GM12875 (cell line): ENCODE measurements around the gene FZR1.

Source experiments
- H3K4me3 ChIP-seq: one replicate; pipeline ENCODE4 v1.5.1; 2011; ENCODE audit warnings: low read depth, low read length, control low read depth
- TF ChIP-seq, protein P1 (sequence below): IDR thresholded peaks from 2 replicates; pipeline ENCODE4 v1.5.1; 2011; ENCODE audit warnings: low read depth, mild to moderate bottlenecking, control low read depth, inconsistent platforms, low read length, moderate library complexity, borderline replicate concordance; ENCODE audit not compliant: insufficient read depth

FZR1 gene

DNA sequence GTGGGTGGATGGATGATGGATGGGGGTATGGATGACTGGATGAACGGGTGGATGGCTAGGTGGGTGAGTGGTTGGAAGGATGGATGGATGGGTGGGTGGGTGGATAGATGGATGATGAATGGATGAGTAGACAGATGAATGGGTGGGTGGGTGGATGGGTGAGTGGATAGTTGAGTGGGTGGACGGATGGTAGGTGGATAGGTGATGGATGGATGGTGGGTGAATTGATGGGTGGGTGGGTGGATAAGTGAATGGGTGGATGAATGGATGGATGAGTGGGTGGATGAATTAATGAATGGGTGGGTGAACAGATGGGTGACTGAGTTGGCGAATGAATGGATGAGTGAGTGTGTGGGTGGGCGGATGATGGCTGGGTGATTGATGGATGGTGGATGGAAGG is 30.7 kb upstream of the FZR1 start:
- H3K4me3 ChIP-seq = no peak overlapping the region
- TF ChIP-seq, protein P1, sequence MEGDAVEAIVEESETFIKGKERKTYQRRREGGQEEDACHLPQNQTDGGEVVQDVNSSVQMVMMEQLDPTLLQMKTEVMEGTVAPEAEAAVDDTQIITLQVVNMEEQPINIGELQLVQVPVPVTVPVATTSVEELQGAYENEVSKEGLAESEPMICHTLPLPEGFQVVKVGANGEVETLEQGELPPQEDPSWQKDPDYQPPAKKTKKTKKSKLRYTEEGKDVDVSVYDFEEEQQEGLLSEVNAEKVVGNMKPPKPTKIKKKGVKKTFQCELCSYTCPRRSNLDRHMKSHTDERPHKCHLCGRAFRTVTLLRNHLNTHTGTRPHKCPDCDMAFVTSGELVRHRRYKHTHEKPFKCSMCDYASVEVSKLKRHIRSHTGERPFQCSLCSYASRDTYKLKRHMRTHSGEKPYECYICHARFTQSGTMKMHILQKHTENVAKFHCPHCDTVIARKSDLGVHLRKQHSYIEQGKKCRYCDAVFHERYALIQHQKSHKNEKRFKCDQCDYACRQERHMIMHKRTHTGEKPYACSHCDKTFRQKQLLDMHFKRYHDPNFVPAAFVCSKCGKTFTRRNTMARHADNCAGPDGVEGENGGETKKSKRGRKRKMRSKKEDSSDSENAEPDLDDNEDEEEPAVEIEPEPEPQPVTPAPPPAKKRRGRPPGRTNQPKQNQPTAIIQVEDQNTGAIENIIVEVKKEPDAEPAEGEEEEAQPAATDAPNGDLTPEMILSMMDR = no peak

DNA sequence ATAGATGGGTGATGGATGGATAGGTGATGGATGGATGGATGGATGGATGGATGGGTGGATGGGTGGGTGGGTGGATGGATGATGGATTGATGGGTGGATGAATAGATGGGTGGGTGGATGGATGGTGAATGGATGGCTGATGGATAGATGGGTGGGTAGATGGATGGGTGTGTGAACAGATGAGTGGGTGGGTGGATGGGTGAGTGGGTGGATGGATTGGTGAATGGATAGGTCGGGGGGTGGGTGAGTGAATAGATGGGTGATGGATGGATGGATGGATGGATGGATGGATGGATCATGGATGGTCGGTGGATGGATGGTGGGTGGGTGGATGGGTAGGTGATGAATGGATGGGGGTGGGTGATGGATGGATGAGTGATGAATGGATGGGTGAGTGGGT is 29.3 kb upstream of the FZR1 start:
- TF ChIP-seq, protein P1 = no peak
- no peak overlapping the region for H3K4me3 ChIP-seq

DNA sequence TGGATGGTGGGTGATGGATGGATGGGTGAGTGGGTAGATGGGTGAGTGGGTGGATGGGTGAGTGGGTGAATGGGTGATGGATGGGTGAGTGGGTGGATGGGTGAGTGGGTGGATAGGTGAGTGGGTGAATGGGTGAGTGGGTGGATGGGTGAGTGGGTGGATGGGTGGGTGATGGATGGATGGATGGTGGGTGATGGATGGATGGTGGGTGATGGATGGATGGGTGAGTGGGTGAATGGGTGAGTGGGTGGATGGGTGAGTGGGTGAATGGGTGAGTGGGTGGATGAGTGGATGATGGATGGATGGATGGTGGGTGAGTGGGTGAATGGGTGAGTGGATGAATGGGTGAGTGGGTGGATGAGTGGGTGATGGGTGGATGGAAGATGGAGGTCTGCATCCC is 28.6 kb upstream of the FZR1 start:
- TF ChIP-seq, protein P1 = no peak
- H3K4me3 ChIP-seq = no peak overlapping the region

DNA sequence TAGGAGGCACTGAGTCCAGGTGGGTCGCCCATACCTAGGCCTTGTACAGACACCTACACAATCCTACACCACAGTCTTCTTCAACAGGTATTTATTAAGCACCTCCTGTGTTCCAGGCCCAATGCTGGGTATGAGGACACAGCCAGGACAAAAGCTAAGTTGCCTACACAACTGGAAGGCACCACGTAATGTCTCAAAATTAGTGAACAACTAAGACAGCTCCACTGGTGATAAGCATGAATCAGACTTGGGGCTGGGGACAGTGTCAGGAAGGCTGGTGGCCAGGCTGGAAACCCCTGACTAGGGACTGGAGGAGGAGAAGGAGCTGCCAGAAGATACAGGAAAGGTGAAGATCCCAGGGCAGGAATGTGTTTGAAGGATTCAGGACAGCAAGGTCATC is 28.2 kb upstream of the FZR1 start:
- no peak overlapping the region for H3K4me3 ChIP-seq
- TF ChIP-seq, protein P1 = no peak

DNA sequence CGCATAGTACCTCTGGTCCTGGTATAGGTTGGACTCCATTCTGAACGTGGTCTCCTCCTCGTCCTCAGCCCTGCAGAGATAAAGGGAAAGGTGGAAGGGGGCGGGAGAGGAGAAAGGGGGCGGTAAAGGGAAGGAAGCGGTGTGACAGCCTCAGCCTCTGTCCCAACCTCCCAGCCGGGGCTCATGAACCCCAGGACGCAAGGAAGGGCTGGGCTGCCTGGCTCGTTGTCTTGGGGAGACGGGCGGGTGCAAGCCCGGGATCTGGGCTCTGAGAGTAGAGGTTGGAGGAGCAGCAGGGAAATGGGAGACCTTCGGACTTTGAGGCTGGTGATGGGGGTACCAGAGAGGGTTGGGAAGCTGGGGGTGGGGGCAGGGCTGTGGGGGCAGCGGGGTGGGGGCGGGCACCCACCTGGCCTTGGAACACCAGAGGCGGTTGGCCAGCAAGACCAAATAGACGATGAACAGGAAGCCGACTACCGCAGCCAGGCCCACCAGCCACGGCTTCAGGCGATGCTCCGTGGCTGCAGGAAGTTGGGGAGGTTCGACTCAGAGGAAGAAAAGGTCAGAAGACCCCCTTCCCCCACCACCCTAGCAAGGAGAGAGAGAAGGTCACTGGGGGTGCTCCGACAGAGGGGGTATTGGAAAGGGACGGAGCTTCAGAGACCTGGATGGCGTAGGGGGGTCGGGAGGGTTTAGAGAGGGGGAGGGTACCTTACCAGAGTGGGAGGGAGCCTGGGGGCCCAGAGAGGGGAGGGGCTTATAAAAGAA is 27.5 kb upstream of the FZR1 start:
- TF ChIP-seq, protein P1 = no peak
- H3K4me3 ChIP-seq = no peak overlapping the region

DNA sequence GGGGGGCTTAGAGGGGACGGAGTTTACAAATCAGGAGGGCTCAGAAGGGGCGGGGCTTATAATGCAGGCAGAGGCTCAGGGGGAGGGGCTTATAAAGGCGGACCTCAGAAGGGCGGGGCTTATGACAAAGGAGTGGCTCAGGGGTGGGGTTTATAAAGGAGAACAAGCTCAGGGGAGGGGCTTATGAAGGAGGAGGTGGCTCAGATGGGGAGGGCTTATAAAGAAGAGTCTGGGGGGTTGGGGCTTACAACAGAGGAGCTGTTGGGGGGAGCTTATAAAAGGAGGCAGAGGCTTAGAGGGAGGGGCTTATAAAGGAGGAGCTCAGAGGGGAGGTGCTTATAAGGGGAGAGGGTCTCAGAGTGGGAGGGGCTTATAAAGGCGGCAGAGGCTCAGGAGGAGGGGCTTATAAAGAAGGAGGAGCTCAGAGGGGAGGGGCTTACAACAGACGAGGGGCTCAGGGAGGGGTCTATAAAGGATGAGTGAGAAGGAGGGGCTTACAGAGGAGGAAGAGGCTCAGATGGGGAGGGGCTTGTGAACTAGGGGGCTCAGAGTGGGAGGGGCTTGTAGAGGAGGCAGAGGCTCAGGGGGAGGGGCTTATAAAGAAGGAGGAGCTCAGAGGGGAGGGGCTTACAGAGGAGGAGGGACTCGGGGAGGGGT is 26.8 kb upstream of the FZR1 start:
- H3K4me3 ChIP-seq = no peak overlapping the region
- TF ChIP-seq, protein P1 = no peak

DNA sequence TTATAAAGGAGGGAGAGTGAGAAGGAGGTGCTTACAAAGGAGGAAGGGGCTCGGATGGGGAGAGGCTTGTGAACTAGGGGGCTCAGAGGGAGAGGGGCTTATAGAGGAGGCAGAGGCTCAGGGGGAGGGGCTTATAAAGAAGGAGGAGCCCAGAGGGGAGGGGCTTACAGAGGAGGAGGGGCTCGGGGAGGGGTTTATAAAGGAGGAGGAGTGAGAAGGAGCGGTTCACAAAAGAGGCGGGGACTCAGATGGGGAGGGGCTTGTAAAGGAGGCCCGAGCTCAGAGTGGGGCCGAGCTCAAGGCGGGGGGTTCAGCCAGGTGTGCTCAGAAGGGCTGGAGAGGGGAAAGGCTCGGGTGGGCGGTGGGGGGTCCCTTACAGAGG is 26.3 kb upstream of the FZR1 start:
- TF ChIP-seq, protein P1 = no peak
- no peak overlapping the region for H3K4me3 ChIP-seq
